ENCODE results near the gene CACNA1D. TPM values are rescaled to one million over a fixed set of nuclear protein-coding genes. Genes with fewer than 3 reads are reported as not detected.

CACNA1D gene
- total and polyA plus RNA-seq, 2 donors (not counting 1 experiment from before 2014, with no cell fraction given) = 0.17 to 0.37 TPM

- Histone ChIP-seq H3K9ac (ENCODE audit: insufficient read depth, low read length) (no peak overlapping the region), H3K4me3 (replicated peaks in 1 of 4; ENCODE audit: control extremely low read depth in 1 of 4, insufficient read depth in 1 of 4, low read depth in 3 of 4, low read length in 4 of 4) (no peak overlapping the region), H3K27ac (ENCODE audit: insufficient read depth, low read length) (no peak overlapping the region), H4K20me1 (ENCODE audit: control insufficient read depth, extremely low read depth, insufficient read depth, low read length) (no peaks in the 10 kb centered on the region), H3K4me2 (ENCODE audit: extremely low read depth, insufficient read depth, low read length) (no peak overlapping the region), H3K36me3 (ENCODE audit: control insufficient read depth, insufficient read depth, low read length) (no peaks in the 10 kb centered on the region), H2AFZ (ENCODE audit: low read length) (no peak overlapping the region), H3K9me3 (ENCODE audit: control insufficient read depth, insufficient read depth, low read depth, low read length) (no peaks in the 10 kb centered on the region), H3K27me3 (ENCODE audit: control insufficient read depth, insufficient read depth, low read length) (no peaks in the 10 kb centered on the region), H3K79me2 (ENCODE audit: control insufficient read depth, insufficient read depth, low read length) (no peaks in the 10 kb centered on the region), H3K4me1 (ENCODE audit: control insufficient read depth, extremely low read depth, insufficient read depth, low read length) (no peaks in the 10 kb centered on the region)
- no peak for DNase-seq (ENCODE audit: low read depth in 2 of 2)
- TF ChIP-seq CTCF (conservative IDR thresholded peaks at IDR 0.05 in 1 of 2, IDR thresholded peaks at IDR 0.05 in 1 of 2; ENCODE audit: low read depth in 1 of 2, low read length in 2 of 2) (no peak), EZH2 (IDR thresholded peaks at IDR 0.05; ENCODE audit: low read length, missing control alignments) (no peak)
Observed at GRCh38 chr3:53650424-53650823, 156.0 kb downstream of the CACNA1D start.

- H3K79me2 ChIP-seq (ENCODE audit: control insufficient read depth, insufficient read depth, low read length) = no peaks in the 10 kb centered on the region
- H3K9me3 ChIP-seq (ENCODE audit: control insufficient read depth, insufficient read depth, low read depth, low read length) = no peaks in the 10 kb centered on the region
- no peak for TF ChIP-seq EZH2 (IDR thresholded peaks at IDR 0.05; ENCODE audit: low read length, missing control alignments)
- TF ChIP-seq CTCF (conservative IDR thresholded peaks at IDR 0.05 in 1 of 2, IDR thresholded peaks at IDR 0.05 in 1 of 2; ENCODE audit: low read depth in 1 of 2, low read length in 2 of 2) = no peak
Observed at GRCh38 chr3:53650928-53651661, 156.7 kb downstream of the CACNA1D start.

GRCh38 chr3:53651927-53652326, 157.5 kb downstream of the CACNA1D start:
- Histone ChIP-seq H3K4me2 (ENCODE audit: extremely low read depth, insufficient read depth, low read length) (no peak overlapping the region), H3K79me2 (ENCODE audit: control insufficient read depth, insufficient read depth, low read length) (no peaks in the 10 kb centered on the region), H3K4me1 (ENCODE audit: control insufficient read depth, extremely low read depth, insufficient read depth, low read length) (no peaks in the 10 kb centered on the region), H2AFZ (ENCODE audit: low read length) (no peak overlapping the region), H3K4me3 (replicated peaks in 1 of 4; ENCODE audit: control extremely low read depth in 1 of 4, insufficient read depth in 1 of 4, low read depth in 3 of 4, low read length in 4 of 4) (no peak overlapping the region), H3K27ac (ENCODE audit: insufficient read depth, low read length) (no peak overlapping the region), H4K20me1 (ENCODE audit: control insufficient read depth, extremely low read depth, insufficient read depth, low read length) (no peaks in the 10 kb centered on the region), H3K9me3 (ENCODE audit: control insufficient read depth, insufficient read depth, low read depth, low read length) (no peaks in the 10 kb centered on the region), H3K27me3 (ENCODE audit: control insufficient read depth, insufficient read depth, low read length) (no peaks in the 10 kb centered on the region), H3K36me3 (ENCODE audit: control insufficient read depth, insufficient read depth, low read length) (no peaks in the 10 kb centered on the region), H3K9ac (ENCODE audit: insufficient read depth, low read length) (no peak overlapping the region)
- no peak for DNase-seq (ENCODE audit: low read depth in 2 of 2)
- no peak for TF ChIP-seq EZH2 (IDR thresholded peaks at IDR 0.05; ENCODE audit: low read length, missing control alignments)
- no peak for TF ChIP-seq CTCF (conservative IDR thresholded peaks at IDR 0.05 in 1 of 2, IDR thresholded peaks at IDR 0.05 in 1 of 2; ENCODE audit: low read depth in 1 of 2, low read length in 2 of 2)

More at GRCh38 chr3:53650928-53651661, 156.7 kb downstream of the CACNA1D start:
- Histone ChIP-seq H3K4me3 (replicated peaks in 1 of 4; ENCODE audit: control extremely low read depth in 1 of 4, insufficient read depth in 1 of 4, low read depth in 3 of 4, low read length in 4 of 4) (no peak overlapping the region), H3K4me1 (ENCODE audit: control insufficient read depth, extremely low read depth, insufficient read depth, low read length) (no peaks in the 10 kb centered on the region), H3K27ac (ENCODE audit: insufficient read depth, low read length) (no peak overlapping the region), H3K27me3 (ENCODE audit: control insufficient read depth, insufficient read depth, low read length) (no peaks in the 10 kb centered on the region), H3K9ac (ENCODE audit: insufficient read depth, low read length) (no peak overlapping the region), H2AFZ (ENCODE audit: low read length) (no peak overlapping the region), H3K36me3 (ENCODE audit: control insufficient read depth, insufficient read depth, low read length) (no peaks in the 10 kb centered on the region), H3K4me2 (ENCODE audit: extremely low read depth, insufficient read depth, low read length) (no peak overlapping the region), H4K20me1 (ENCODE audit: control insufficient read depth, extremely low read depth, insufficient read depth, low read length) (no peaks in the 10 kb centered on the region)
- DNase-seq (ENCODE audit: low read depth in 2 of 2) = no peak
